ENCODE results near the gene OR2L5.

GRCh38 chr1:247964933-247965332 lies 48.5 kb upstream of the OR2L5 start, which contains the start of gene OR2AK2:
- TF ChIP-seq POLR2AphosphoS5 (IDR thresholded peaks at IDR 0.05) (no peak), CTCF (IDR thresholded peaks at IDR 0.05; ENCODE audit: poor library complexity, severe bottlenecking) (no peak), EP300 (conservative IDR thresholded peaks at IDR 0.05; ENCODE audit: poor library complexity, severe bottlenecking) (no peak), MXI1 (conservative IDR thresholded peaks at IDR 0.05; ENCODE audit: poor library complexity, severe bottlenecking) (no peak), EZH2 (IDR thresholded peaks at IDR 0.05; ENCODE audit: borderline replicate concordance, insufficient read depth, low read length, poor library complexity, severe bottlenecking) (no peak)
- TF ChIP-seq, protein P1, sequence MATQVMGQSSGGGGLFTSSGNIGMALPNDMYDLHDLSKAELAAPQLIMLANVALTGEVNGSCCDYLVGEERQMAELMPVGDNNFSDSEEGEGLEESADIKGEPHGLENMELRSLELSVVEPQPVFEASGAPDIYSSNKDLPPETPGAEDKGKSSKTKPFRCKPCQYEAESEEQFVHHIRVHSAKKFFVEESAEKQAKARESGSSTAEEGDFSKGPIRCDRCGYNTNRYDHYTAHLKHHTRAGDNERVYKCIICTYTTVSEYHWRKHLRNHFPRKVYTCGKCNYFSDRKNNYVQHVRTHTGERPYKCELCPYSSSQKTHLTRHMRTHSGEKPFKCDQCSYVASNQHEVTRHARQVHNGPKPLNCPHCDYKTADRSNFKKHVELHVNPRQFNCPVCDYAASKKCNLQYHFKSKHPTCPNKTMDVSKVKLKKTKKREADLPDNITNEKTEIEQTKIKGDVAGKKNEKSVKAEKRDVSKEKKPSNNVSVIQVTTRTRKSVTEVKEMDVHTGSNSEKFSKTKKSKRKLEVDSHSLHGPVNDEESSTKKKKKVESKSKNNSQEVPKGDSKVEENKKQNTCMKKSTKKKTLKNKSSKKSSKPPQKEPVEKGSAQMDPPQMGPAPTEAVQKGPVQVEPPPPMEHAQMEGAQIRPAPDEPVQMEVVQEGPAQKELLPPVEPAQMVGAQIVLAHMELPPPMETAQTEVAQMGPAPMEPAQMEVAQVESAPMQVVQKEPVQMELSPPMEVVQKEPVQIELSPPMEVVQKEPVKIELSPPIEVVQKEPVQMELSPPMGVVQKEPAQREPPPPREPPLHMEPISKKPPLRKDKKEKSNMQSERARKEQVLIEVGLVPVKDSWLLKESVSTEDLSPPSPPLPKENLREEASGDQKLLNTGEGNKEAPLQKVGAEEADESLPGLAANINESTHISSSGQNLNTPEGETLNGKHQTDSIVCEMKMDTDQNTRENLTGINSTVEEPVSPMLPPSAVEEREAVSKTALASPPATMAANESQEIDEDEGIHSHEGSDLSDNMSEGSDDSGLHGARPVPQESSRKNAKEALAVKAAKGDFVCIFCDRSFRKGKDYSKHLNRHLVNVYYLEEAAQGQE (IDR thresholded peaks at IDR 0.05; ENCODE audit: borderline replicate concordance): no peak
